H1 (cell line): ENCODE results near the gene MYOD1. TPM values are rescaled to one million over a fixed set of nuclear protein-coding genes. Genes with fewer than 3 reads are reported as not detected.

Experiments
- BRCA1 ChIP-seq: IDR thresholded peaks from 2 replicates; pipeline ENCODE4 v1.6.1; 2012; ENCODE audit warnings: low read depth, low read length, improper control_type of control experiment
- polyA plus RNA-seq, 7 experiments: library from polyadenylated mRNA; depleted of rRNA in 3 of 7; stranded (reverse) in 5 of 7; unstranded in 2 of 7; fragments of >200 nt in 5 of 7; fragments of 200-250 nt in 2 of 7; gene quantifications; 1 replicate in 5 of 7; 2 replicates in 1 of 7; 4 replicates in 1 of 7; pipeline versions ENCODE4 v1.2.1 to v1.2.3, GENCODE V29; 2011 to 2013; ENCODE audit warnings: missing spikeins in 2 of 7, mixed read lengths in 2 of 7
- total RNA-seq: library from RNA; stranded (reverse); fragmentation: NEBNext Ultra II Directional; extraction: Animal tissue kit (Norgen Biotek cat#: 25700); gene quantifications from 2 replicates; pipeline ENCODE4 v1.2.1, GENCODE V29; 2021
- TF ChIP-seq, protein P1 (sequence below): IDR thresholded peaks from 2 replicates; pipeline ENCODE4 v1.6.1; 2011; ENCODE audit warnings: low read depth, mild to moderate bottlenecking, low read length; ENCODE audit not compliant: insufficient read depth

MYOD1 gene
- total and polyA plus RNA-seq, 2 of the 8 experiments (the other 6 are each of a cell fraction or from before 2014, with no cell fraction given), result not detected

DNA sequence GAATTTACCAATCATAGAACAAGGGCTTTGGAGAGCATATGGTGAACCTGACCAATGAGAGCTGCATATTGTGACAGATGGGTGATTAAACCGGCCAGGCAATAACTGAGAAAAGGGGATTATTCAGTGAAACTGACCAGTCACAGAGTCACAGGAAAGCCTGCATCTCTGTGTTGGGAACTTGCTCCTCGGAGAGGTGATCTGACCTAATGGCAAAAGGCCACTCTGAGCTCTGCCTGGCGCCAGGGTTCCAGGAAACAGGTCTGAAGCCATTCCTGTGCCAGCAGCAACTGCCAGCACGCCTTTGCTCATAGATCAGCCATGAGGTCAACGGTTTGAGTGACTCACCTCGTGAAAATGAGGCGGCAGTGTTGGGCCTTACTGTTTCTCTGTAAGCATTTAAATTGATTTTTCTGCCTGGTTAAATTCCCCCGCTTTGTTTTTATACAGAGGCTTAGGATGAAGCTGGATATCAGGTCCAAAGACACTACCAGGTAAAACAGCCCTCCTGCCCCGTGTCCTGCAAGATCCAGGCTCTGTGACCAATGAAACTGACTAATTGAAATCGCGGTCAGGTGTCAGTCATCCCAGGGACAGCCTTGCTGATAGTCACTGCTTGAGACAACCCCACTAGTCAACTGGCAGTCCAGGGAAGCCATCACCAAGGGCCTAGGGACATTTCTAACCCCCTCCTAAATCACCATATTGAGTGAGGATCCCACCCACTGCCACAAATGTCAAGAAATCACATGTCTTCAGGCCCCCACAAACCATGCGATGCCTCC, 35.8 kb upstream of the MYOD1 start (continued):
- TF ChIP-seq BRCA1, result no peak
- TF ChIP-seq, protein P1, sequence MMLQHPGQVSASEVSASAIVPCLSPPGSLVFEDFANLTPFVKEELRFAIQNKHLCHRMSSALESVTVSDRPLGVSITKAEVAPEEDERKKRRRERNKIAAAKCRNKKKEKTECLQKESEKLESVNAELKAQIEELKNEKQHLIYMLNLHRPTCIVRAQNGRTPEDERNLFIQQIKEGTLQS, result no peak
